Fibroblast of lung (primary cell): ENCODE measurements around the gene NFATC4.
"Not testable (repeated sequence)": the region's sequence is repeated elsewhere in the genome, so short reads cannot be mapped to it uniquely, and the experiment has no call there.

Experiments
- CTCF ChIP-seq, 2 donors: IDR thresholded peaks in 1 of 2; conservative IDR thresholded peaks in 1 of 2; 1 replicate in 1 of 2; 2 replicates in 1 of 2; pipeline ENCODE4 v1.5.1; 2011 to 2012; ENCODE audit warnings: low read length in 2 of 2, control low read depth in 1 of 2, inconsistent platforms in 1 of 2, low read depth in 1 of 2, mild to moderate bottlenecking in 1 of 2
- EZH2 ChIP-seq: IDR thresholded peaks from 2 replicates; pipeline ENCODE4 v1.5.1; 2012; ENCODE audit warnings: low read length, control low read depth, mild to moderate bottlenecking; ENCODE audit errors: missing control alignments

- TF ChIP-seq CTCF (conservative IDR thresholded peaks at IDR 0.05 in 1 of 2, IDR thresholded peaks at IDR 0.05 in 1 of 2; ENCODE audit: low read depth in 1 of 2, low read length in 2 of 2); EZH2: not testable (repeated sequence)
Measured at GRCh38 chr14:24371605-24372004, 3.6 kb downstream of the NFATC4 start.
